Stimulated activated CD4-positive, alpha-beta T cell treated with anti-CD3 and anti-CD28 coated beads, Interleukin-12 subunit alpha, Interleukin-12 subunit beta, amount 100 ng/mL, for 48 hours (primary cell): Measurements from ENCODE around the gene ANKRD44.

Experiments
- DNase-seq, 3 donors: peaks; one replicate each; pipeline ENCODE4 v3.0.0-alpha.2; 2020; ENCODE audit warnings: low read depth in 2 of 3, low spot score in 1 of 3

The ANKRD44 gene

GRCh38 chr2:197322143-197322542 lies 11.6 kb upstream of the ANKRD44 start:
- DNase-seq = no peak

DNA sequence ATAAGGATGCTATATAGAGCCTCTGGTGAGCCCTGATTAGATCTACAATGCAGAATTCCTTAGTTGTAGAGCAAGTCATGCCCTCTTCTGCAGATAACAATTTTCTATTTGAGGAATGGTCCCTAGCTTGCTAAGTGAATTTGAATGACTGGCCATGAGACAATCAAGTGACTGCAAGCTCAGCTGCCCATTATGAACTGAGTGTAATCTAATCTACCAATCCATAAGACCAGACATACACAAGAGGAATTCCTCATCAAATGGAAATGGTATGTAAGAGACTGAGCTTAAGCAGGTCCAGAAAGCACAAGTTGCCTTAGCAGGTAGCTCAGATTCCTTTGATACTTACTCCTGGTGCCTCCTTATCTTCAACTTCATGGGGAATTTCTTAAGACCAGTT lies 4.8 kb upstream of the ANKRD44 start:
- DNase-seq = no peak

- no peak for DNase-seq
Measured at GRCh38 chr2:197312186-197312585, 1.6 kb upstream of the ANKRD44 start.

- DNase-seq = no peak
Measured at GRCh38 chr2:197311421-197312033, 947 bp upstream of the ANKRD44 start.

GRCh38 chr2:197310987-197311420 lies 424 bp upstream of the ANKRD44 start:
- no peak for DNase-seq

DNA sequence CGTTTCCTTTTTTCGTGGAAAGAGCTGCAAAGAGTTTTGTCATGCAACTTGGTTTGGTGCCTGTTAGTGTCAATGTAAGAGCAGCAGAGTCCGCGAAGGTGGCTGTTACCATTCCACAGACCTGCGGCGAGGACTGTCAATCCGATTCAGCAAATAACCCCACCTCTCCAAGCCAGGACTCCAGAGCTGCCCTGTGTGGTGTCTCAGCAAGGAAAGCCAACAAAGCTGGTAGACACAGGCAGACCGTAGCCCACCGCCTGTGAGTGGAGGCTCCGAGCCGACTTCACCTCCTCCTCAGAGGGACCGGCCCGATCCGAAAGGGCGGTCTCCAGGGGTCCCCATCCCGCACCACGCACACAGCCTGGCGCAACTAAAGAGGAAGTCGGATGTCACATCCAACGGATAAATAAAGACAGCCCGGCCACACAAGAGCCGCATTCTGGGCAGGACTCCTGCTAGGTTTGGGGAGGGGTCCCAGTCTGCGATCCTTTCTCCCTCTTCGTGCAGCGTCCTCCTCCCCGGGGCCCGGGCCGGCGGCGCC lies 819 bp downstream of the ANKRD44 start:
- DNase-seq = no peak

DNA sequence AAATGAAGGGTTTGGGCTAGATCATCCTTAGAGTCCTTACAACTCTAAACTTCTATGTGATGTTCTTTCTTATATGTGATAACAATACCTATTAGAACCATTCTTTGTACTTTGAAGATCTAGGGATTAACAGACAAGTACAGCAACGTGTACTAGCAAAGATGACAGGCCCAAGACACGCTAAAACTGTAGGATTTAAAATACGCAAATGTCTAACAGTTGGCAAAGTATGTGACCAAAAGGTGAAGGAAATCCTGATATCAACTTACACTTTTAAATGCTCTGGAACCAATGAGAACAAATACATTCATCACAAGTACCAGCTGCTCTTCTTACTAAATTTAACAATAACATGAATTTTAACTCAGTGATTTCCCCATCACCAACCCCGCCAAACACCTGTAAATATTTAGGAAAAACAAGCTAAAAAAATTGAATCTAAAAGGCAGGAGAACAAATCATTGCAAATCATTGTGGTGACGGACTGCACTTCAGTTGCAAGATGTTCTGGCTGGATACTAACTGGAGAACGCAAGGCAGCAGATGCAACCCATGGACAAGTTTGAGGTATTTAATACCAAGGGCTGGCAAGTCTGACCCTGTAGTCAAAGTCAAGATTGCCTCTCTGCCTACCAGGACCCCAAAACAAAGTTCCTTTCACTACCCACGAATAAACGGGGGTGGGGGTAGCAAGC lies 1.4 kb downstream of the ANKRD44 start:
- no peak for DNase-seq

- no peak for DNase-seq
Measured at GRCh38 chr2:197308585-197308984, 2.0 kb downstream of the ANKRD44 start.

GRCh38 chr2:197307933-197308521 lies 2.6 kb downstream of the ANKRD44 start:
- DNase-seq = no peak

DNA sequence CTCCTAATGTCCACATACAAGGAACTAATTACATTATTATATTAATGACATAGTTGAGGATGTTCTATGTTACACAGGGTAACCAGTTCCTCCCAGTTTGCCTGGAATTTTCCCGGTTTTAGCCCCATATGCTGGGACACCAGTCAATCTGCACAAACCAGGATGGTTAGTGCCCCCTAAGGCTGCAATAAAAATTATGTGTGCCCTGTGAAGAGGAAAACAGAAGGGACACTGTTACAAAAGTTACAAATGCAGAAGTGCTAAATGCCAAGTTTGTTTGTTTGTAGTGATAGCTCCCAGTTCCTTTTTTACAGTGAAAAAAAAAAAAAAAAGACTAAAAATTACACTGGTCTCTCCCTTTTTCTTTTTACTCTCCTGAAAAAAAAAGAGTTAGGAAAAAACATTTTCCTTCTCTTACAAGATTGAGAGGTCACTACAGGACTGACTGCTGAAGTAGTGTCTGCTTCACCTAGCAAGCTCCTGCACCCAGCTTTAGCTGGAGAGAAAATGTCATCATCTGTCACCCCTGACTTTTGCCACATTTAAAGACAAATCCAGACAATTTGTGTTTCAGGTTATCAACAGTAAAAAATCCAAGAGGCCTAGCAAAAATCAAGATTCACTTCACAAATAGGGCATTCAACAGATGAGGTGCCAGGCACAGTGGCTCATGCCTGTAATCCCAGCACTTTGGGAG lies 3.2 kb downstream of the ANKRD44 start:
- no peak for DNase-seq

DNA sequence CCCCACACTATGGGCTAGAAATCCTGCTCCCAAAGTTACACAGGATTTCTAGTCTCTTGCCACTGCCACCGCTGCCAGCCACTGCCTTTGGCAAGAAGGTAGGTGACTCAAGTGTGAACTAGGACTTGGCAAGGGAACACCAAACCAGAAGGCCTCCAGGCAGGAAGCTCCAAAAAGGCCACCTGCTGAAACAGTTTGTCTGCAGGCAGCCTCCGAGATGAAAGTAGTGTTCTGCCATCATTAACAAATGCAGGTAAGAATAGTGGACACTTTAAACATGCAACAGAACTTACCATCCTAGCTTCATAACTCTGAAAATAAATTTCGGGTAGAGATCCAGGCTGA lies 3.9 kb downstream of the ANKRD44 start:
- no peak for DNase-seq

- DNase-seq = no peak
Measured at GRCh38 chr2:197306024-197306695, 4.4 kb downstream of the ANKRD44 start.

DNA sequence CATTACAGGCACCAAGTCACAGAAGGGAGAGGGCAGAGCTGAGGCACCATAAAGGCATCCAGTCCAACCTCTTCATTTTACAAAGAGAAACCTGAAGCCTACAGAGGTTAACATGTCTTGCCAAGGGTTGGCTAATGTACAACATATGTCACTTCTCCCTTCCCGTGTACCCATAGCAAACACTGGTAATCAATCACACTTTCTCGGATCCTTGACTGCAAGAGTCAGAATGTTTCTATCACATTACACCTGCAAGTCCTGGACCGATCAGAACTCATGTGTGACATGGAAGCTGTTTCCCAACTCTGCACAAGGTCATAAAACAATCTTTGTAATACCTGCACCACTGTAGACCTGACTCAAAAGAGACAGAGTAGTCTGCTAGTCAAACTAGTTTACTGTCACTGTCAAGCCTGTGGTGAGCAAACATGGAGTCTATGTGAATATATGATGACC lies 6.0 kb downstream of the ANKRD44 start:
- no peak for DNase-seq

DNA sequence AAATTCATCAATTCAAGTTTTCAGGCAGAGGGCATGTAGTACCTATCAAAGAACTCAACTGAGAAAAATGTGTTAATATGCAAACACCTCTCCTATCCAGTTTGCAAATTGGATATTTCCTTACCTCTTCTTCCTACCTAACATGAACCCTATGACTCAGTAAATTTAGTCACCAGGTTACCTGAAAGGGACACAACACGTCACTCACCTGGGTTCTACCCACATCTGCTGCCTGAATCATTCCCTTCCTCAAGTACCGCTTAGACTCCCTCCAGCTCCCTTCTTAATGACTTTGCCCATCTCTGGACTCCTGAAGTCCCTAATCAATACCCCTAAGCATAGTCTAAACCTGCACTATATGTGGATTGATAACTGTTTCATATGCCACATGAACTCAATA lies 10.4 kb downstream of the ANKRD44 start:
- DNase-seq = no peak

DNA sequence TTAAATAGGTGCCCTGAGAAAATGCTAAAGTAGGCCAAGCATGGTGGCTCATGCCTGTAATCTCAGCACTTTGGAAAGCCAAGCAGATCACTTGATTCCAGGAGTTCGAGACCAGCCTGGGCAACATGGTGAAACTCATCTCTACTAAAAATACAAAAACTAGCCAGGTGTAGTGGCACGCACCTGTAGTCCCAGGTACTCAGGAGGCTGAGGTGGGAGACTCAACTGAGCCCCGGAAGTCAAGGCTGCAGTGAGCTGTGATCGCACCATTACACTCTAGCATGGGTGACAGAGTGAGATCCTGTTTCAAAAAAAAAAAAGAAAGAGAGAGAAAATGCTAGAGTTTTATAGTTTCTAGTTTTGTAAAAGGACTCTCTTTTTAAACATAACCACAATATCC lies 12.0 kb downstream of the ANKRD44 start:
- DNase-seq = no peak

DNA sequence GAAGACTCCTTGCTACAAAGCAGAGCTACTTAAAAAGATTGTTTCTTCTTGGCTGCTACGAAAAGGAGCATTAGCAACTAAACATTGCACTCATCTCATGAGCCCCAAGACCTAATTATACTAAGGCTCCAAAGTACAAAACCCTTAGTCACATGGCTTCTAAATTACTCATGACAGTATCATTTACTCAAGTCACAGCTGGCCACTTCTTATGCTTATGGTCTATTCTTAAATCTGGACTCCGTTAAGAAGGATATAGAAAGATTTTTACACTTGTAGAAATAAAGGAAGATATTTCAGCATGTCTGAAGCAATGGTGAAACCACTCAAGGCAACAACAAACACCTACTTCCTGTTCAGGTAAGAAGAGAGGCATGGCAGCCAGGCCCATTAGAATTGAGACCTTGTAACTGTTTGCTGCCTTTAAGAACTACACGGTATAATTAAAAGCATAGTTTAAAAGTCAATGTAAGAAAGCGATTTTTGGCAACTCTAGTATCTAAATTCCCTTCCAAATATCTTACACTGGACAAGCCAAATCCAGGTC lies 12.7 kb downstream of the ANKRD44 start:
- no peak for DNase-seq

GRCh38 chr2:197297266-197297665 lies 13.3 kb downstream of the ANKRD44 start:
- no peak for DNase-seq

DNA sequence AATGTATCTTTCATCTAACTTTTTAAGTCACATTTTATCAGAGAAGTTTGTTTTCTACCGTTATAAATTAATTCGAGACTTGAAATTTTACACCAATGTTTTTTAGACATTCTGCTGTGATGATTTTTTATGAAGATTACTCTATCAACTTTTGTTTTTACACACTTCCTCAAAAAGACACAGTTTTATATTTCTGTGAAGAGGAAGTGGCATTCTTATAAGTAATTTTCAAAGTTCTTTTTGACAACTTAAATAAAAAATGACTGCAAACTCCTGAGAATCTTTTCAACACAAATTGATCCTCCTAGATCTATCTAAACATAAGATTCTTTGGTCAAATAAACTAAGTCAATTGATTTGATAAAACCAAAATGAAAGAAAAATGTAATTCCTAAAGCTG lies 13.7 kb downstream of the ANKRD44 start:
- no peak for DNase-seq

- DNase-seq = no peak
Measured at GRCh38 chr2:197294260-197294659, 16.3 kb downstream of the ANKRD44 start.

GRCh38 chr2:197293252-197294007 lies 17.1 kb downstream of the ANKRD44 start:
- no peak for DNase-seq
